ENCODE measurements around the gene LRFN3. TPM values are rescaled to one million over a fixed set of nuclear protein-coding genes. Genes with fewer than 3 reads are reported as not detected.

LRFN3 gene
- total and polyA plus RNA-seq, 12 donors: 1.7 to 23.3 (median 13.8) TPM

- intact Hi-C loops (cut with DNase I): no loop called here
- DNase-seq: peak in 3 of 7 donors; percentile 13 to 62 (median 29)
- H3K4me3 ChIP-seq: peak overlapping the region in 1 of 4 donors; percentile 89
- 26 to 41% (median 32%) methylated on average over 20 to 49 of the region's 49 CpGs for WGBS, 4 donors
- no peak overlapping the region for H3K27ac ChIP-seq
- H3K4me1 ChIP-seq (replicated peaks in 1 of 2): peaks cover 20 to 24% of the 10 kb centered on the region in 2 donors
- peaks cover 0 to 5% of the 10 kb centered on the region in 2 donors for H3K36me3 ChIP-seq (replicated peaks in 1 of 2)
- TF ChIP-seq POLR2A (IDR thresholded peaks at IDR 0.05) (no peak), CTCF (IDR thresholded peaks at IDR 0.05) (no peak)
- no peaks in the 10 kb centered on the region for H3K27me3 ChIP-seq
- H3K9me3 ChIP-seq (replicated peaks in 1 of 3): no peaks in the 10 kb centered on the region
Measured at GRCh38 chr19:35993923-35994598, 57.9 kb downstream of the LRFN3 start.

Small RNAs within 50 kb of the gene (small RNA-seq; reads per million reads assigned to genes)
- gene AF038458.1: 0 reads per million in 2 donors

Other genes starting within 250 kb of the LRFN3 start
- under 1 TPM in 1 of 9 donors, not detected in 8; 0.38 TPM for gene ZBTB32, start 231.8 kb upstream of the LRFN3 start, total RNA-seq
- under 1 TPM in 2 of 3 donors, not detected in 1; 0.27 to 0.40 TPM for gene ZBTB32, start 231.8 kb upstream of the LRFN3 start, polyA plus RNA-seq
- gene KMT2B, start 218.4 kb upstream of the LRFN3 start, total RNA-seq: 10 to 100 TPM in 8 of 9 donors, 1 to 10 TPM in 1; 6.6 to 41.8 (median 19.8) TPM
- 10 to 100 TPM; 10.1 to 97.3 (median 70.3) TPM for gene KMT2B, start 218.4 kb upstream of the LRFN3 start, polyA plus RNA-seq
- 10 to 100 TPM in 6 of 9 donors, 1 to 10 TPM in 3; 4.9 to 35.3 (median 13.8) TPM for gene IGFLR1, start 193.9 kb upstream of the LRFN3 start, total RNA-seq
- gene IGFLR1, start 193.9 kb upstream of the LRFN3 start, polyA plus RNA-seq: 10 to 100 TPM in 2 of 3 donors, 1 to 10 TPM in 1; 5.3 to 32.3 (median 21.5) TPM
- gene U2AF1L4, start 191.0 kb upstream of the LRFN3 start, total RNA-seq: 10 to 100 TPM; 14.8 to 55.0 (median 32.7) TPM
- gene U2AF1L4, start 191.0 kb upstream of the LRFN3 start, polyA plus RNA-seq: 100 to 1,000 TPM in 2 of 3 donors, 10 to 100 TPM in 1; 30.3 to 255 (median 104) TPM
- gene PSENEN, start 190.7 kb upstream of the LRFN3 start, total RNA-seq: 100 to 1,000 TPM in 1 of 9 donors, 10 to 100 TPM in 8; 29.5 to 149 (median 71.0) TPM
- gene PSENEN, start 190.7 kb upstream of the LRFN3 start, polyA plus RNA-seq: 100 to 1,000 TPM in 2 of 3 donors, 10 to 100 TPM in 1; 93.1 to 230 (median 174) TPM
- 10 to 100 TPM in 8 of 9 donors, 1 to 10 TPM in 1; 6.0 to 28.2 (median 12.5) TPM for gene LIN37, start 187.8 kb upstream of the LRFN3 start, total RNA-seq
- 100 to 1,000 TPM in 1 of 3 donors, 10 to 100 TPM in 2; 11.3 to 137 (median 75.9) TPM for gene LIN37, start 187.8 kb upstream of the LRFN3 start, polyA plus RNA-seq
- gene HSPB6, start 179.3 kb upstream of the LRFN3 start, total RNA-seq: 100 to 1,000 TPM in 7 of 9 donors, 10 to 100 TPM in 2; 21.1 to 431 (median 164) TPM
- gene HSPB6, start 179.3 kb upstream of the LRFN3 start, polyA plus RNA-seq: 100 to 1,000 TPM; 524 to 932 (median 718) TPM
- 10 to 100 TPM in 5 of 9 donors, 1 to 10 TPM in 4; 4.4 to 18.5 (median 10.2) TPM for gene PROSER3, start 178.2 kb upstream of the LRFN3 start, total RNA-seq
- gene PROSER3, start 178.2 kb upstream of the LRFN3 start, polyA plus RNA-seq: 10 to 100 TPM in 2 of 3 donors, 1 to 10 TPM in 1; 7.0 to 27.3 (median 14.7) TPM
- 10 to 100 TPM in 3 of 9 donors, 1 to 10 TPM in 5, under 1 TPM in 1; 0.54 to 30.9 (median 5.4) TPM for gene ARHGAP33, start 160.8 kb upstream of the LRFN3 start, total RNA-seq
- 10 to 100 TPM in 2 of 3 donors, 1 to 10 TPM in 1; 1.2 to 90.3 (median 27.9) TPM for gene ARHGAP33, start 160.8 kb upstream of the LRFN3 start, polyA plus RNA-seq
- under 1 TPM in 1 of 9 donors, not detected in 8; 0.46 TPM for gene PRODH2, start 123.5 kb upstream of the LRFN3 start, total RNA-seq
- under 1 TPM in 1 of 3 donors, not detected in 2; 0.07 TPM for gene PRODH2, start 123.5 kb upstream of the LRFN3 start, polyA plus RNA-seq
- under 1 TPM in 1 of 9 donors, not detected in 8; 0.31 TPM for gene NPHS1, start 83.9 kb upstream of the LRFN3 start, total RNA-seq
- gene NPHS1, start 83.9 kb upstream of the LRFN3 start, polyA plus RNA-seq: not detected
- under 1 TPM in 4 of 9 donors, not detected in 5; 0.06 to 0.32 (median 0.11) TPM for gene KIRREL2, start 79.5 kb upstream of the LRFN3 start, total RNA-seq
- gene KIRREL2, start 79.5 kb upstream of the LRFN3 start, polyA plus RNA-seq: under 1 TPM; 0.03 to 0.24 (median 0.15) TPM
- gene APLP1, start 67.8 kb upstream of the LRFN3 start, total RNA-seq: 10 to 100 TPM in 4 of 9 donors, 1 to 10 TPM in 5; 1.0 to 68.7 (median 8.6) TPM
- gene APLP1, start 67.8 kb upstream of the LRFN3 start, polyA plus RNA-seq: 100 to 1,000 TPM in 1 of 3 donors, 10 to 100 TPM in 2; 77.4 to 278 (median 89.7) TPM
- 10 to 100 TPM in 2 of 9 donors, 1 to 10 TPM in 7; 1.7 to 10.8 (median 6.7) TPM for gene NFKBID, start 35.8 kb upstream of the LRFN3 start, total RNA-seq
- 10 to 100 TPM in 2 of 3 donors, 1 to 10 TPM in 1; 1.5 to 18.9 (median 14.7) TPM for gene NFKBID, start 35.8 kb upstream of the LRFN3 start, polyA plus RNA-seq
- 10 to 100 TPM in 5 of 9 donors, 1 to 10 TPM in 3, not detected in 1; 3.1 to 24.3 (median 10.3) TPM for gene HCST, start 33.8 kb upstream of the LRFN3 start, total RNA-seq
- gene HCST, start 33.8 kb upstream of the LRFN3 start, polyA plus RNA-seq: 10 to 100 TPM in 2 of 3 donors, 1 to 10 TPM in 1; 2.8 to 97.2 (median 41.4) TPM
- 100 to 1,000 TPM in 7 of 9 donors, 10 to 100 TPM in 2; 11.8 to 323 (median 138) TPM for gene TYROBP, start 28.1 kb upstream of the LRFN3 start, total RNA-seq
- 100 to 1,000 TPM in 2 of 3 donors, 10 to 100 TPM in 1; 83.9 to 291 (median 290) TPM for gene TYROBP, start 28.1 kb upstream of the LRFN3 start, polyA plus RNA-seq
- gene SDHAF1, start 58.8 kb downstream of the LRFN3 start, total RNA-seq: 10 to 100 TPM; 19.5 to 68.9 (median 25.2) TPM
- gene SDHAF1, start 58.8 kb downstream of the LRFN3 start, polyA plus RNA-seq: 10 to 100 TPM; 13.7 to 19.2 (median 15.9) TPM
- under 1 TPM in 6 of 9 donors, not detected in 3; 0.14 to 0.53 (median 0.45) TPM for gene SYNE4, start 72.4 kb downstream of the LRFN3 start, total RNA-seq
- 1 to 10 TPM in 1 of 3 donors, under 1 TPM in 2; 0.18 to 3.0 (median 0.67) TPM for gene SYNE4, start 72.4 kb downstream of the LRFN3 start, polyA plus RNA-seq
- gene ALKBH6, start 77.8 kb downstream of the LRFN3 start, total RNA-seq: 10 to 100 TPM; 16.8 to 30.6 (median 23.7) TPM
- gene ALKBH6, start 77.8 kb downstream of the LRFN3 start, polyA plus RNA-seq: 10 to 100 TPM; 18.5 to 39.8 (median 39.2) TPM
- 10 to 100 TPM in 2 of 9 donors, 1 to 10 TPM in 7; 1.3 to 12.5 (median 6.4) TPM for gene CLIP3, start 96.5 kb downstream of the LRFN3 start, total RNA-seq
- 10 to 100 TPM in 2 of 3 donors, 1 to 10 TPM in 1; 8.3 to 20.1 (median 12.6) TPM for gene CLIP3, start 96.5 kb downstream of the LRFN3 start, polyA plus RNA-seq
- gene THAP8, start 117.9 kb downstream of the LRFN3 start, total RNA-seq: 10 to 100 TPM in 3 of 9 donors, 1 to 10 TPM in 6; 3.2 to 15.9 (median 7.5) TPM
- 1 to 10 TPM; 3.2 to 6.0 (median 3.4) TPM for gene THAP8, start 117.9 kb downstream of the LRFN3 start, polyA plus RNA-seq
- 1 to 10 TPM in 2 of 9 donors, under 1 TPM in 6, not detected in 1; 0.12 to 2.0 (median 0.69) TPM for gene WDR62, start 118.5 kb downstream of the LRFN3 start, total RNA-seq
- gene WDR62, start 118.5 kb downstream of the LRFN3 start, polyA plus RNA-seq: 1 to 10 TPM in 1 of 3 donors, under 1 TPM in 2; 0.33 to 1.0 (median 0.77) TPM
- not detected for gene OVOL3, start 174.8 kb downstream of the LRFN3 start, total RNA-seq
- gene OVOL3, start 174.8 kb downstream of the LRFN3 start, polyA plus RNA-seq: not detected
- 10 to 100 TPM; 38.0 to 88.3 (median 74.9) TPM for gene POLR2I, start 178.5 kb downstream of the LRFN3 start, total RNA-seq
- 100 to 1,000 TPM in 1 of 3 donors, 10 to 100 TPM in 2; 58.5 to 127 (median 69.9) TPM for gene POLR2I, start 178.5 kb downstream of the LRFN3 start, polyA plus RNA-seq
- 100 to 1,000 TPM in 7 of 9 donors, 10 to 100 TPM in 2; 88.8 to 233 (median 126) TPM for gene TBCB, start 179.1 kb downstream of the LRFN3 start, total RNA-seq
- 100 to 1,000 TPM; 124 to 230 (median 201) TPM for gene TBCB, start 179.1 kb downstream of the LRFN3 start, polyA plus RNA-seq
- gene CAPNS1, start 203.7 kb downstream of the LRFN3 start, total RNA-seq: 100 to 1,000 TPM in 8 of 9 donors, 10 to 100 TPM in 1; 94.8 to 762 (median 298) TPM
- gene CAPNS1, start 203.7 kb downstream of the LRFN3 start, polyA plus RNA-seq: 100 to 1,000 TPM; 740 to 916 (median 745) TPM
- 100 to 1,000 TPM in 4 of 9 donors, 10 to 100 TPM in 5; 20.4 to 163 (median 71.4) TPM for gene COX7A1, start 216.1 kb downstream of the LRFN3 start, total RNA-seq
- gene COX7A1, start 216.1 kb downstream of the LRFN3 start, polyA plus RNA-seq: 100 to 1,000 TPM in 2 of 3 donors, 10 to 100 TPM in 1; 31.3 to 232 (median 187) TPM

All from adrenal gland (tissue), 12 donors.